GM19328 (cell line): ENCODE data around the gene IQSEC1.

Experiments used
- ATAC-seq: cut with Tn5 transposase; IDR thresholded peaks from one replicate; pipeline ENCODE4 v1.9.1; 2021; ENCODE audit warnings: mild to moderate bottlenecking, moderate library complexity; ENCODE audit not compliant: unreplicated experiment

The IQSEC1 gene

DNA sequence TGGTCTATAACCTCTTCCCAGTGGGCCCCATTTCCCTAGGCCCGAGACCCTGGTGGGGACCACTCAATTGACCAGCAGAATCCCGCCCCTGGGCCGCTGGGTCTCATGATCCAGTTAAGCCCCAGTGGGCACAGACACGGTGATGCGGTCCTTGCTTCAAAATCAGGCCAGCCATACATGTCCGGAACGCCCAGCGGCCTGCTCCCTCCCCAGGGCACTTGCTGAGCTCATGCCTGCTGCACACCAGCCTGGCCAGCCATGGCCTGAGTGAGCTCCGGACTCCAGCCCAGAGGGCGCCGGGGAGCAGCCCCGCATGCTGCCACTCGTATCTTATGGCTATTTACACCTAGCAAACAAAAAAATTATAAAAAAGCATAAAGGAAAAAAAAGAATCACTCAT lies 34.4 kb upstream of the IQSEC1 start:
- no peak for ATAC-seq

DNA sequence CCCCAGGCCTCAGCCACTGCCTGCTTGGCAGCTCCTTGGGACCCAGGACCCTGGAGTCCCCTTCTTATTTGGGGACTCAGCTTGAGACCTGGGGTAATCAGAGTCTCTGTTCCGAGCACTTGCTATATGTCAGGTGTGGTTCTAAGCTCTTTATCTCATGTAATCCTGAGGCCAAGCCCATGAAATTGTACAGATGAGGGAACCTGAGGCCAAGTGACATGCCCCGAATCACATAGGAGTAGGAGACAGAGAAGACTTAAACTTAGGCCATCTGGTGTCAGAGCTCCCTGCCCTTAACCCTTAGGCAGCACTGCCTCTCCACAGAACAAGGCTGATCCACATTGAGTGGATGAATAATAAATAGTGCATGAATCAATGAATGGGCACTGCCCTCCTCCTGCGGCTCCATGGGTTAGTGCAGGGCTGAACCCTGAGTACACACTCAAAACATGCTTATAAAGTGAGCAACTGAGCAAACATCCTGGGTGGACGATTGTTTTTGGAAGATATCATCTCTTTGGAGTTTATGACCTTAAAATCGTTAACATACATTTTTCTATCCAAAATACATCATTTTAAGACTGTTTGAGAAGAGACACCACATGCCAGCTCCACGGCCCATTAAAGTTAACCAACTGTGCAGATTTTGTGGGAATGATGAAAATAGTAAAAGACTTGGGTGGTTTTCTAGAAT lies 33.2 kb upstream of the IQSEC1 start:
- ATAC-seq, result no peak

DNA sequence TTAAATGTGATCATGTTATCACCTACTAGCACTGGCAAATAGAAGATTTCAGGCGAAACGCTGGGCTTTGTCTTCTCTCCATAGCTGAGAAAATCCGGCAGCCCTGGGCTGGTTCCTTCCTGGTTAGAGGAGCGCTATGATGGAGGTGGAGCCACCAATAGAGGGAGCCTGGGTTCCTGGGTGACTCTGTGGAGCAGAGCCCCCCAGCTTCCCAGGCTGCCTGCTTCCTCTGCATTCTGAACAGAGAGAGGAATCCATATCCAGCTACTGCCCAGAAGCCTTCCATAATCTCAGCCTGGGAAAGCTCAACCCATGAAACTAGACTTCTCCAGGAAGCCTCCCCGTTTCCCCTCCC lies 32.6 kb upstream of the IQSEC1 start:
- ATAC-seq, result no peak

DNA sequence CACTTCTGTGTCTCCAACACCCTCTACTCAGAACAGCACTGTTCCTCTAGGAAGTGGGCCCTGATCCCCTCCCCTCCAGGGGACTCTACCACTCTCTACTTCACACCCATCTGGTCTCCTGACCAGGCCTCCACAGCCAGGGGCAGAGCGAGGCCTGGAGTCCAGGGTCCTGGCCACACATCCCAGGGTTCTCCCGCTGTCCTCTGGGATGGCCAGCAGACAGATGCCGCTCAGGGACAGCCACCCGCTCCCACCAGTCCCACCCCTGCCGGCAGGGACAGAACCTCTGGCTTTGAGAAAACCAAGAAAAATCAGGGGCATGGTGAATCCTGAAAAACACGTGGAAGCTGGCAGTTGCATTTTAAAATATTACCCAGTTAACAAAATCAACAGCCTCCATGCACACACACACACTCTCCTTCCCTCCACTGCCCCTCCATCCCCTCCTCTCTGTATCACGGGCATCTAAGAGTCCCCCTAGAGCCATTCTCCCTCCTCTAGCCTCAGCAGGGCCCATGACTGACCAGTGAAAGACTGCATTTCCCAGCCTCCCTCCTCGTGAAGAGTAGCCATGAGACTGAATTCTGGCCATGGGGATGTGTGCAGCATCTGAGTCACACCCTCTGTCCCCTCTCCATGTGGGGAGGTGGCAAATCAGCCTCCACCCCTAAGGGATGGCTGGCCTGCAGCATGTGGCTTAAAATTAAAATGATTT lies 32.1 kb upstream of the IQSEC1 start:
- ATAC-seq, result no peak

DNA sequence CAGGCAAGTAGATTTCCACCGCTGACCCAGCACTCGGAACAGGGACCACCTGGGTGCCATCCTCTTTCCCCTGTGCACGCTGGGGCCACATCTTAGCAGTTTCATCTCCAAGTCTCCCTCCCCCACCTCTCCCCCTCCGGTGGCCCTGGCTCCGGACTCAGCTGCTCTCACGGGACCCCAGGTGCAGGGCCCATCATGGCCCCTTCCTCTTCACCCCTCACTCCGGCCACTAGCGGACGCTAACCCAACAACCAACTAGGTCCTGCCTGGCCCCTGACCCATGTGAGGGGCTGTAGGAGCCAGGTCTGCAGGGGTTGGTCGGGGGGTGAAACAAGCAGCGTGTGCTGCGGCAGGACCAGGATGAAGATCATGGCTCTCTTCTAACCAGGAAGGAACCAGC lies 31.3 kb upstream of the IQSEC1 start:
- ATAC-seq, result no peak

DNA sequence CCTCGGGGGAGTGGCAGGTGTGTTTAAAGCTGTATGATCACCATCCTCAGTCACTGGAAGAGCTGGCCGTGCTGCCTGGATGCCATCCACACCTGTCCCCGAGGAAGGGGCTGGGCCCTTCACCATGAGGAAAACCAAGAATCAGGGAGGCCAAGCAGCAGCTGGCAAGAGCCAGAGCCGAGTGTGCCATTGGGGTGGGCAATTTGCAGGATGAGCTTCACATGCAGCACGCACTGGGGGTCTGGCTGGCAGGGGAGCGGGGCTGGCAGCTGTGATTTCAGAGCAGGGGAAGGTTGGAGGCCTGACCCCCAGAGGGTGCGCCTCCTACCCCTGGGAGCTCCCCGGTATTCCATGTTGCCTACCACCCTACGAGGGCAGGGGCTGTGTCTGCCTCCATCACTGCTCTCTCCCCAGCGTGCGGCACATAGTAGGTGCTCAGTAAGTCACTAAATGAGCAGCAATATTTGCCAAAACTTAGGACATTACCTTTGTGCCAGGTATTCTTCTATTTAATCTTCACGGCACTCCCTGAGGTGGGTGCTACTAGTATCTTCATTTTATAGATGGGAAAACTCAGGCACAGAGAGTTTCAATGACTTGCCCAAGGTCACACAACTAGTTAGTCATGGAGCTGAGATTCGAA lies 30.3 kb upstream of the IQSEC1 start:
- ATAC-seq, result no peak

DNA sequence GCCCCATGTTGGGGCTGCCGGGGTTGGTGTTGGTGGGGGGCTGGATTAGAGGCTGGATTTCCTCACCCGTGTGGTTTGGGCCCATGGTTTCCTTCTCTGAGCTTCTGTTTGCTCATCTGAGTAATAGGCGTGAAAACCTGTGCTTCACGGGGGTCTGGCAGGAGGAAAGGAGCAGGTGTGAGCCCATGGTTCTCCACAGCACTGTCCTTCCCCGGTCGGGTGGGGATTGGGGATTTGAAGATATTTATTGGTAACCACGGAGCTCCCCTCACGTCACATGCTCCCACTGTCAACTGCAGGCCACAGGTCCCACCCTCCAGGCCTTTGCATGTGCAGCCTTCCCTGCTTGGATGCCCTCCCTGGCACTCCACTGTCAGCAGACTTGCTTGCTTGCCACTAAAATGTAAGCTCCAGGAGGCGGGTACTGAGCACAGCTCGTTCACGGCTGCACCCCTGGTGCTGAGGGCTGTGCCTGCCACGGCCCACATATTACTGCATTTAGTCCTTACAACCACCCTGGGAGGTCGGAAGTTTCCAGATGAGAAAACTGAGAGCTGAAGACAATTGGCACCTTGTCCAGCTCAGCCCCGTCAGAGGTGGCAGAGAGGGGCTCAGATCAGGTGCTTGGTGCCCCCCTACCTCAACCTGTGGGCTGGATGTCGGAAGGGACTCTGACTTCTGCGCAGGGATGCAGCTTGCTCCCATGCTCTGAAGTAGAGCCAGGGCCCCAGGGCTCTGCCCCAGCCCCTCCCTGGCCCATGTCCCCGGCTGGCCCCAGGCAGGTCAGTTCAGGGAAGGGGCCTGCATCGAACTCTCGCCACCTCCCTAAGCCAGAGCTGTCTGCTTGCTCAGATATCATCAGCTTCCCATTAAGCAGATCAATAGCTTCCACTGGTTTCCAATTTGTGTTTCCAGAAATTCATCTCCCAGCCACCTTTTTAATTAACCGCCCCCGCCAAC lies 29.4 kb upstream of the IQSEC1 start:
- ATAC-seq, result no peak

DNA sequence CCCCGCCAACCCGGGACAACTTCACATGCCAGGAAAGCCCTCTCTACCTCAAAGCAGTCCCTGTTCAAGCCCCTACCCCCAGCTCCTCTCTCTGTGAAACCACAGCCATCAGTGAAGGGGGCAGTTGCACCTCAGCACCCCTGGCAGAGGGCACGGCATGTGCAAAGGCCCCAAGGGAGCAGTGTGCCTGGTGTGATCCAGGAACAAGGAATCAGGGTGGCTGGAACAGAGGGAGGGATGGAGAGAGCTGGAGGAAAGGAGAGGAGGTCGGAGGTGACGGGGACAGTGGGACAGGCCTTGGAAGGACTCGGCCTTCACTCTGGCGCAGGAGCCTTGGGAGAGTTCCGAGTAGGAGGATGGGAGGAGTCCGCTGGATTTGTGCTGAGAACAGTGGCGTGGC lies 26.5 kb upstream of the IQSEC1 start:
- ATAC-seq, result no peak

DNA sequence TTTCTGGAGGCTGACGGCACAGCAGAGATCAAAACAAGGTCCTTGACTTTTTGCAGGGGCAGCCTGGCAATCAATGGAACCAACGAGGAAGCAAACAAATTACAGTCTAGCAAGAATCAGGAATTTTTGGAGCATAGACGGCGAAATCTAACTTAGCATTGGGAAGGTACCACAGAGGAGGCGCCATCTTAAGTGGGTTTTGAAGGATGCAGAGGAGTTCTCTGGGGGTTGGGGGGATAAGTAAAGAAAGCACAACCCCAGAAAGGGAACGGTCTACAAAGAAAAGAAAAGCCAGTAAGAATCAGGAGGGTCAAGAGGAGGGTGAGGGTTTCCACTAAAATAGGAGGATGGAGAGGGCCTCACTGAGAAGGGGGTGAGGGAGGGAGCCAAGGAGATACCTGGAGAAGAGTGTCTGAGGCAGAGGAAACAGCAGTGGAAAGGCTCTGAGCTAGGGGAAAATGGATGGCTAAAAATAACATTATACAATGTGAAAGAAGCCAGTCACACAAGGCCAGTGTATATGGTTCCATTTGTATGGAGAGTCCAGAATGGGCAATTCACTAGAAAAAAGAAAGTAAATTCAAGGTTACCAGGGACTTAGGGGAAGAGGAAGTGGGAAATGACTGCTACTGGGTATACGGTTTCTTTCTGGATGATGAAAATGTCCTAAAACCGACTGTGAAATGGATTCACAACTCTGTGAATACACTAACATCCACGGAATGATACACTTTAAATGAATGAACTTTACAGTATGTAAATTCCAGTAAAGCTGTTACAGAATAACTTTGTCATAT lies 25.2 kb upstream of the IQSEC1 start:
- no peak for ATAC-seq

DNA sequence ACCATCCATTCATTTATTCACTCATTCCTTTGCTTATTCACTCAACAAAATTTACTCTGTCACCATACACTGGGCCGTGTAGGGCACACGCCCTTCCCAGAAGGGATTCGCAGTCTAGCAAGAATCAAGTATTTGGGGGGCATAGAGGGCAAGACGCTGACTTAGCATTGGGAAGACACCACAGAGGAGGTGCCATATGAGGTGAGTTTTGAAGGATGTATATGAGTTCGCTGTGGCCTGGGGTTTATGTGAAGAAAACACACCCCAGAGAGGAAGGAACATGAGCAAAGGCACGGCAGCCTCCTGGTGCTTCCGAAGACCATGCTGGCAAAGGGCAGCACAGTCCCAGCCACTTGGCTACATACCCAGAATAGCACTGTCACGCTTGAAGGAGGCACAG lies 23.1 kb upstream of the IQSEC1 start:
- ATAC-seq, result no peak

DNA sequence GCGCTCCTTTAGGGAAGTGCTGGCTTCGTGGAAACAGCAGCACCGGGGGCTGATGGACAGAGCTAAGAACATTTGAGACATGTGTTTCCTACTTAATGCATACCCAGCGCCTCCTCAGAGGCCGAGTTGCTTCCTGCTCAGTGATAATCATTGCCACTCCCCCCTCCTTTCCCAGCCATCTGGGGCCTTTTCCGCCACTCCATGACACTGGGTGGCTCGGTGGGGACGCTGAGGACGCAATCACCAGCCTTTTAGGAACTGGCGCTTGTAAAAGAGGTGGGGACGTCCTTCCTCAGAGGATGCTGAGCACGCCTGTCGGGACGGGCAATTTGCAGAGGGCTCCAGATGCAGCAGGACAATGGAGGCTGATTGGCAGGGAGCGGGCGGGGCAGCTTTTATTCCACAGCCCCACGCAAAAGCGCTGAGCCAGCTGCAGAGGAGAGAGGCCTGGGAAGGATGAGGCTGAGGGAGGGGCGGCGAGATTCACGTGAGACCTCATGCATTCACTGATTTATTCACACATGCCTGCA lies 22.2 kb upstream of the IQSEC1 start:
- no peak for ATAC-seq

DNA sequence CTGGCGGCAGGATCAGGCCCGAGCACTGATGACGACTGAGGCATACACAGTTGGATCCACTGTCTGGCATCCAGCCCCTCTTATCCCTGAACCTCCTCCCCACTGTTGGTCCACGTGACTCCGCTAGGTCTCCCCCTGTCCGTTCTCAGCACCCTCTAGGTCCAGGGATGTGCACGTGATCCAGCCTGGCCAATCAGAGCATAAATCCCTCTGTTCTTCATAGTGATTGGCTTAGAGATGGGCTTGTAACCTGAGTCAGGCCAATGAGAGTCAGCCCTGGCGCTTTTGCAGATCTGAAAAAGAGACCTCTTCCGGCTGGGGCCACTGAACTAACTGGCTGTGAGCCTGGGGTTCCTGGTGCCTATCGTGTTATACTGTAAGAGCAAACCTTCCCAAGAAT lies 20.5 kb upstream of the IQSEC1 start:
- ATAC-seq, result no peak

DNA sequence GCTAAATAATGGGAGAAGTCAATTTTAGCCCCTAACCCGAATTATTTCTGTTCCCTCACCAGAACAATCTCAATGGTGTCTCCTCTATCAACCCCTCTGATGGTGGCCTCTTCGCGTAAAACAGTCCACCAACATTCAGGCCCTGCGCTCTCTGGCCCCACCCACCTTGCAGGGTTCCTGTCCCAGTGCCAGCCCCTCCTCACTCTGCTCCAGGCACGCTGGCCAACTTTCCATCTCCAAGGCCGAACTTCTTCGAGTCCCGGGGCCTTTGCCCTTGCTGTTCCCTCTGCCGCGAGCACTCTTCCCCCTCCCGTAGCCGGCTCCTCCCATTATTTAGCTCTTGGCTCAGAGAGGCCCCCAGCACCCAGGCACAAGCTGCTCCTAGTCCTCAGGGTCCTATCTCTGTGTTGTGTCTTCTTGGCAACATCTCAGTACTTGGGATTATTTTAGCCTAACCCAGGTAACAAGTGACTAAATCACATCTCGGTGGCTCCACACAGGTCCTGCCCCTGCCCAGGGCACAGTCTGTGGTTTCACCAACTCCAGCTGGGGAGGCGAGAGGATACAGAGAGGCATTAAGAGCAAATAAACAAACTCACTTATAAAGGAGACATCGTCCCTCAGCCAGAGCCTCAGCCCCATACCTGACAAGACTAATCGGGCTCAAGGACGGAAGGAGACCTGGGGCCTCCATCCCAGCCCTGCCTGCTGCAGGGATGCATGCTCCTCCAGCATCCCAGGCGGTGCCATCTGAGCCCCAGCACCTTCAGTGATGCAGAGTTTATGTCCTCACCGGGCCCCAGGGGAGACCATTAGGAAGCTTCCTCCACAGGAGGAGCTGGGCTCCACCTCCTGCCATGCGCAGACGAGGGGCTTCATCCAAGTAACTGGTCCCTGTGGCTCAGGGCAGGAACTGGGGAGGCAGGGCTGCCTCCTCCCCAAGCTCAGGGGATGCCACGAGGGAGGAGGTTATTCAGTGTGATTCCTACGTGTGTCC lies 19.7 kb upstream of the IQSEC1 start:
- ATAC-seq, result no peak

DNA sequence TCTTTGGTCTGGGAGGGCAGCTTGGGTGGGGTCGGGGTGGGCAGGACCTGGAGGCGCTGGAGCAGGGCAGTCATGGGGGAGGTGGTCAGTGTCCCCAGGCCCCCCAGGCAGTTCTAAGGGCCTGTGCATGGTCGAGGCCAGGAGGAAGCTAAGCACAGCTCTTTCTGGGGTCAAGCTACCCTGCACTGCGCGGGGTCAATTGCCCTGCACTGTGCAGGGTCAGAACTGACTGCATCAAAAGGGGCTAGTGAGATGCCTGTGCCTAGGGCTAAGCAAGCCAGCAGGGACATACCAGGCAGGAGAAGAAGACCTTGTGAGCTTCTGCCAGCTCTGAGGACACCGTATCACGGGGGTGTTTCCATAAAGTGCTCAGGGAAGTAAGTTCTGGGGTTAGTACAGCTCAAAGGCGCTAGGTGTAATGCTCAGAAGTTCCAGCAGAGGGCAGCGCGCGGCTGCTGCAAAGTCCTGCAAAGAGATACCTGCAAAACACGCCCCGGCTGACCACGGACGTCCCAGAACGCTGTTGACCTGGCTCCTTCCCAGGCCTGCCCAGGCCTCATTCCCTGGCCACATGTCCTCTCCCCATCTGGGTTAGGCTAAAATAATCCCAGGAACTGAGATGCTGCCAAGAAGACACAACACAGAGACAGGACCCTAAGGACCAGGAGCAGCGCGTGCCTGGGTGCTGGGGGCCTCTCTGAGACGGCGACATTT lies 18.8 kb upstream of the IQSEC1 start:
- ATAC-seq, result no peak

DNA sequence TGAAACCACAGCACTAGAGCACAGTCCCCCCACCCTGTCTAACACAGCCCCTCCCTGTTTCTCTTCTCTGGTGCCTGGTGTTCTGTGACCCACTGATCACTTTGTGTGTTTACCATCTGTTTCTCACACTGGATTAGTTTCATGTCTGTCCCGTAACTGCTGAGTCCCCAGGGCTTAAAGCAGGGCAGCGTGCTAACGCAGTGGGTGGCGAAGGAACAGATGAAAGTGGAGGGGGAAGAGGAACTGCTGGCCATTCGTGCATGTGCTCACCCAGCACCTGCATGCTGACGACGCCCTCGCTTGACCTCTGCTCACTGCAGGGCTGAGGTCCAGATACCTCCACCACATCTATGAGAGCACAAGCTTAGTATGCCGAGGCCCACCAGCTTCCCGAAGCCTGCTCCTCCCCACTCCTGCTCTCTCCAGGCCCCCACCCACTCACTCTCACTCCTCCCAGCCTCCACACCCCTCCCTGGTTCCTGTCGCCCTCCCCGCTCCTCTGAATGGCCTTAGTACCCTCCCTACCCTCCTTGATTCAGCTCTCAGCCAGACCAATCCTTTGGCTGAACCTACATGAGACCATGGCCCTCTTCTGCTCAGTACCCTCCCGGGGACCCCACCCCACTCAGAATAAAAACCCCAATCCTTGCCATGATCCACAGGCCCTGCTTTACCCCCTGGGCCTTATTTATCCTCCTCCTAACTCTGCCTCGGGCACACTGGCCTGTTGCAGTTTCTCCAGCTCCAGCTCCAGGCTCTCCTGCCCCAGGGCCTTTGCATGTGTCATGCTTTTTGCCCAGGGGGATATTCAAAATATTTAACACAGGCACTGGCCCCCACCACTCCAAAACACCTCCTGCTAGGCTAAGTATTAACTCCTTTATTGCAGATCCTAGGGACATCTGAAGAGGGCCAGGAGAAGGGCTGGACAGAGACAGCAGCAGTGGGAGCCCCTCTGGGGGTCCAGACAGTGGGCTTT lies 15.1 kb upstream of the IQSEC1 start:
- no peak for ATAC-seq

DNA sequence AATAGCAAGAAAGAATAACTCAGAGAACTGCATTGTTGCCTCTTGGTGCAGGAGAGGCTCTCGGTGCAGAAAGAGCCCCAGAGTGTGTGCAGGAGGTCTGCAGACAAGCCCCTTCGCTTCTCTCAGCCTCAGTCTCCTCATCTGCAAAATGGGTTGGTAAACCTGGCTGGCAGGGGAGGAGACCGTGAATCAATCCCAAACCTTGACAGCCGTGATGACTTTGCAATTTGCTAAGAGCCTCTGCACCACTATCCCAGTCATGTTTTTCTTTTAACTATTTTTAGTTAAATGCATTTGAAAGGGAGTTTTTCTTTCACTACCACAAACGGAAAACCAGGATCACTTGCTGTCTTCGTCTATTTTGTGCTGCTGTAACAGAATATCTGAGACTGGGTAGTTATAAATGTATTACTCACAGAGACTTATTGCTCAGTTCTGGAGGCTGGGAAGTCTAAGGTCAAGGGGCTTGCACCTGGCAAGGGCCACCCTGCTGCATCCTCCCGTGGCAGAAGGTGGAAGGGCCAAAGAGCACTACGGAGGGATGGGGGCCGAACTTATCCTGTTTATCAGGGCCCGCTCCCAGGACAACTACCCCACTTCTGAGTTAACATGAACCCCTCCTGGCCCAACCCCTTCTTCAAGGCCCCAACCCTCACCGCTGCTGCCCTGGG lies 14.2 kb upstream of the IQSEC1 start:
- no peak for ATAC-seq

DNA sequence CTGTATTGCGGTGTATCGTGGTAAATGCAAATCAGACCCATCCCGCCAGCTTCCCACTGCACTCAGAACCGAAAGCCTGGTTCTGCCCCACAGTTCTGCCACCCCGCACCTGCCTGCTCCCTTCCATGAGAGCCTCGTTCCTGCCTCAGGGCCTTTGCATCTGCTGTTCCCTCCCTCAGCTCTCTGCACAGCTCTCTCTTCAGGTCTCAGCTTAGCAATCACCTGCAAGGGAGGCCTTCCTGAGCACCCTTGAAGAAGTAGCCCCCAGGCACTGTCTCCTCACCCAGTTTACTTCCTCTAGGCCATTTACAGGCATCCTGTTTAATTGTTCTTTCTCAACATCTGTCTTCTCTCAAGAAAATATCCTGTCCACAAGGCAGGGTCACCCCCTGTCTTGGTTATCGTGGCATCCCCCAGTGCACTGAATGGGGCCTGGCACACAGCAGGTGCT lies 13.3 kb upstream of the IQSEC1 start:
- no peak for ATAC-seq
